NCI-H2081 (cell line): ENCODE data around the gene TP53I13.
A peak's percentile ranks its signal among the peaks of the same experiment; 100 is the strongest.
"Not testable (repeated sequence)": the region's sequence is repeated elsewhere in the genome, so short reads cannot be mapped to it uniquely, and the experiment has no call there.

ENCODE experiments used
- DNase-seq, 2 experiments: peaks; one replicate each; lab custom pipeline; 2025; lab: John Stamatoyannopoulos, UW

TP53I13 gene

GRCh38 chr17:29568331-29569244, at the start of gene TP53I13:
Gene TP53I13 (plus strand): TSS chr17:29568701. CDS start chr17:29568759, 58 bp downstream.
- peak; percentile 58 to 69 for DNase-seq

- no peak for DNase-seq
Observed at GRCh38 chr17:29524692-29525091, 43.8 kb upstream of the TP53I13 start.

- no peak for DNase-seq
Observed at GRCh38 chr17:29526322-29526721, 42.2 kb upstream of the TP53I13 start.

- DNase-seq: no peak
Observed at GRCh38 chr17:29533976-29534375, 34.5 kb upstream of the TP53I13 start.

GRCh38 chr17:29544066-29544465, 24.4 kb upstream of the TP53I13 start:
- DNase-seq: no peak

GRCh38 chr17:29546085-29546484, 22.4 kb upstream of the TP53I13 start:
- DNase-seq: no peak

- DNase-seq: no peak
Observed at GRCh38 chr17:29546830-29547229, 21.7 kb upstream of the TP53I13 start.

- DNase-seq: peak in 1 of 2 experiments; percentile 31
Observed at GRCh38 chr17:29549177-29549923, 19.2 kb upstream of the TP53I13 start.

GRCh38 chr17:29555840-29556239, 12.7 kb upstream of the TP53I13 start:
- no peak for DNase-seq

- DNase-seq: no peak
Observed at GRCh38 chr17:29557085-29557738, 11.3 kb upstream of the TP53I13 start.

- DNase-seq: no peak
Observed at GRCh38 chr17:29557739-29558116, 10.8 kb upstream of the TP53I13 start.

- DNase-seq: not testable (repeated sequence)
Observed at GRCh38 chr17:29558139-29558538, 10.4 kb upstream of the TP53I13 start.

- DNase-seq: peak in 1 of 2 experiments; percentile 1
Observed at GRCh38 chr17:29559640-29560039, 8.9 kb upstream of the TP53I13 start.

- DNase-seq: no peak
Observed at GRCh38 chr17:29560316-29560715, 8.2 kb upstream of the TP53I13 start.

- DNase-seq: no peak
Observed at GRCh38 chr17:29561554-29562517, 6.7 kb upstream of the TP53I13 start.

- no peak for DNase-seq
Observed at GRCh38 chr17:29562615-29563014, 5.9 kb upstream of the TP53I13 start.

GRCh38 chr17:29563816-29564215, 4.7 kb upstream of the TP53I13 start:
- DNase-seq: no peak

- peak; percentile 38 to 69 for DNase-seq
Observed at GRCh38 chr17:29565643-29566472, 2.6 kb upstream of the TP53I13 start.

GRCh38 chr17:29566473-29567303, 1.8 kb upstream of the TP53I13 start, which contains the start of gene ABHD15:
Gene ABHD15 (minus strand): TSS chr17:29567037. CDS start chr17:29566966, 71 bp downstream.
- peak; percentile 17 to 42 for DNase-seq

GRCh38 chr17:29567304-29567553, 1.3 kb upstream of the TP53I13 start:
- DNase-seq: no peak
